ENCODE results near the gene CENPX.
A peak's percentile ranks its signal among the peaks of the same experiment; 100 is the strongest.
"Not testable (repeated sequence)": the region's sequence is repeated elsewhere in the genome, so short reads cannot be mapped to it uniquely, and the experiment has no call there.

CENPX gene

GRCh38 chr17:82038796-82039409, 16.2 kb upstream of the CENPX start:
- DNase-seq, result not testable (repeated sequence)

- DNase-seq, result no peak
Observed at GRCh38 chr17:82037889-82038195, 15.2 kb upstream of the CENPX start.

GRCh38 chr17:82037092-82037888, 14.6 kb upstream of the CENPX start, which contains the start of gene DCXR:
Gene DCXR (minus strand): TSS chr17:82037697. CDS start chr17:82037682, 15 bp downstream.
- DNase-seq, result peak; percentile 54

- no peak for DNase-seq
Observed at GRCh38 chr17:82036634-82037091, 14.0 kb upstream of the CENPX start.

GRCh38 chr17:82035956-82036633, 13.4 kb upstream of the CENPX start:
- DNase-seq, result no peak

GRCh38 chr17:82035488-82035887, 12.8 kb upstream of the CENPX start:
- DNase-seq, result no peak

GRCh38 chr17:82034371-82035011, 11.8 kb upstream of the CENPX start:
- no peak for DNase-seq

GRCh38 chr17:82033359-82034085, 10.8 kb upstream of the CENPX start:
- no peak for DNase-seq

- DNase-seq, result no peak
Observed at GRCh38 chr17:82031885-82032627, 9.4 kb upstream of the CENPX start.

- no peak for DNase-seq
Observed at GRCh38 chr17:82031303-82031884, 8.7 kb upstream of the CENPX start, which contains the start of gene RAC3. Gene RAC3 (plus strand): TSS chr17:82031678. CDS start chr17:82031762, 84 bp downstream.

GRCh38 chr17:82030470-82031302, 8.0 kb upstream of the CENPX start:
- DNase-seq, result peak; percentile 9

GRCh38 chr17:82029990-82030469, 7.4 kb upstream of the CENPX start:
- DNase-seq, result no peak

- DNase-seq, result no peak
Observed at GRCh38 chr17:82029391-82029790, 6.7 kb upstream of the CENPX start.

GRCh38 chr17:82028966-82029365, 6.3 kb upstream of the CENPX start:
- no peak for DNase-seq

- no peak for DNase-seq
Observed at GRCh38 chr17:82028246-82028645, 5.6 kb upstream of the CENPX start.

- DNase-seq, result no peak
Observed at GRCh38 chr17:82025401-82026107, 2.9 kb upstream of the CENPX start.

- no peak for DNase-seq
Observed at GRCh38 chr17:82024859-82025258, 2.2 kb upstream of the CENPX start.

GRCh38 chr17:82023447-82024241, 966 bp upstream of the CENPX start:
- DNase-seq, result no peak

GRCh38 chr17:82022981-82023446, 336 bp upstream of the CENPX start, which contains the start of gene LRRC45:
Gene LRRC45 (plus strand): TSS chr17:82023305. CDS start chr17:82023644, 339 bp downstream.
- peak; percentile 92 for DNase-seq

All from NCI-H2029 treated with DMSO at 0.1 percent for 48 hours (cell line).